ENCODE measurements around the gene RABGAP1L.

DNA sequence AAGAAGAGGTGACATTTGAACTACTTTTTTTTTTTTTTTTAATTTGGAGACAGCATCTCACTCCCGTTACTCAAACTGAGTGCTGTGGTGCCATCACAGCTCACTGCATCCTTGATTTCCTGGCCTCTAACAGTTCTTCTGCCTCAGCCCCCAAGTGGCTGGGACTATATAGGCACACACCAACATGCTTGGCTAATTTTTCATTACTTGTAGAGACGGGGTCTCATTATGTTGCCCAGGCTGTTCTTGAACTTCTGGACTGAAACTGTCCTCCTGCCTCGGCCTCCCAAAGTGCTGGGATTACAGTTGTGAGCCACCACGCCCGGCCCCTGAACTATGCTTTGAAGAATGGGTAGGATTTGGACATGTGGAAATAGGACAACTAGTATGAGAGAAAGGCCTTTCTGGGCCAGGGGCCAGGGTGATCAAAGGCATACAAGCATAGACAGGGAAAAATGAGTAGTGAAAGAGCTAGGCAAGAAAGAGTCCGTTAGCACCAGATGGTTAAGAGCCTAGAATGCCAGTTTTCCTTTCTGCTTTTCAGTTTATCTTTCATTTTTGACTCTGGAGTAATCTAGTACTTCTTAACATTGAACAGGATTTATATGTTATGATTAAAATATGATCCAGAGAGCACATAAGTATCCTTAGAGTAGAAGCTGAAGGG is 6.3 kb downstream of the RABGAP1L start:
- TF ChIP-seq, protein P1, sequence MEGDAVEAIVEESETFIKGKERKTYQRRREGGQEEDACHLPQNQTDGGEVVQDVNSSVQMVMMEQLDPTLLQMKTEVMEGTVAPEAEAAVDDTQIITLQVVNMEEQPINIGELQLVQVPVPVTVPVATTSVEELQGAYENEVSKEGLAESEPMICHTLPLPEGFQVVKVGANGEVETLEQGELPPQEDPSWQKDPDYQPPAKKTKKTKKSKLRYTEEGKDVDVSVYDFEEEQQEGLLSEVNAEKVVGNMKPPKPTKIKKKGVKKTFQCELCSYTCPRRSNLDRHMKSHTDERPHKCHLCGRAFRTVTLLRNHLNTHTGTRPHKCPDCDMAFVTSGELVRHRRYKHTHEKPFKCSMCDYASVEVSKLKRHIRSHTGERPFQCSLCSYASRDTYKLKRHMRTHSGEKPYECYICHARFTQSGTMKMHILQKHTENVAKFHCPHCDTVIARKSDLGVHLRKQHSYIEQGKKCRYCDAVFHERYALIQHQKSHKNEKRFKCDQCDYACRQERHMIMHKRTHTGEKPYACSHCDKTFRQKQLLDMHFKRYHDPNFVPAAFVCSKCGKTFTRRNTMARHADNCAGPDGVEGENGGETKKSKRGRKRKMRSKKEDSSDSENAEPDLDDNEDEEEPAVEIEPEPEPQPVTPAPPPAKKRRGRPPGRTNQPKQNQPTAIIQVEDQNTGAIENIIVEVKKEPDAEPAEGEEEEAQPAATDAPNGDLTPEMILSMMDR (IDR thresholded peaks at IDR 0.05) = no peak
- no peak for TF ChIP-seq POLR2A (IDR thresholded peaks at IDR 0.05)
